Endothelial cell of umbilical vein (primary cell): ENCODE results near the gene MAGIX. TPM values are rescaled to one million over a fixed set of nuclear protein-coding genes. Genes with fewer than 3 reads are reported as not detected.

ENCODE experiments used
- BruUV-seq: library from RNA; stranded (reverse); fragments of 400-500 nt; replicated peaks from 2 replicates; lab custom pipeline; 2021; lab: Mats Ljungman, UMichigan
- CTCF ChIA-PET: fragments of 300-600, 350-600 bp; sonication (Branson Sonifier 250); formaldehyde crosslinking; loops from one replicate; lab custom pipeline; 2021; ENCODE audit warnings: antibody characterized with exemption, inconsistent platforms; lab: Charles Lee
- POLR2A ChIA-PET: fragments of 300-600, 350-600 bp; sonication (Branson Sonifier 250); formaldehyde crosslinking; loops from one replicate; lab custom pipeline; 2021; ENCODE audit warnings: antibody characterized with exemption, inconsistent platforms; lab: Charles Lee
- DNase-seq: peaks from one replicate; pipeline ENCODE4 v3.0.0-alpha.2; 2011; ENCODE audit warnings: low read depth, low spot score
- FAIRE-seq: peaks from 2 replicates; lab custom pipeline; 2011; peaks lifted over from hg19 to GRCh38; lab: Jason Lieb, UNC
- H2AFZ ChIP-seq: 2 replicates; pipeline ENCODE4 v1.6.0; 2012; ENCODE audit warnings: low read depth, low read length, control low read depth, inconsistent platforms
- H3K27ac ChIP-seq: 2 replicates; pipeline ENCODE4 v1.5.1; 2011; ENCODE audit warnings: low read depth, mild to moderate bottlenecking, control low read depth, low read length, moderate library complexity; ENCODE audit not compliant: insufficient read depth
- H3K27me3 ChIP-seq, 2 experiments: 2 replicates each; pipeline versions ENCODE4 v1.6.0 to v1.6.1; 2011; ENCODE audit warnings: low read length in 2 of 2, mixed read lengths in 1 of 2; ENCODE audit not compliant: control insufficient read depth in 2 of 2, insufficient read depth in 2 of 2
- H3K36me3 ChIP-seq, 2 experiments: 2 replicates in 1 of 2; 3 replicates in 1 of 2; pipeline ENCODE4 v1.5.1; 2011; ENCODE audit warnings: low read length in 2 of 2, mild to moderate bottlenecking in 1 of 2, moderate library complexity in 1 of 2; ENCODE audit not compliant: control insufficient read depth in 2 of 2, insufficient read depth in 2 of 2; ENCODE audit errors: extremely low read depth in 1 of 2
- H3K4me1 ChIP-seq: 3 replicates; pipeline ENCODE4 v1.5.1; 2011; ENCODE audit warnings: mild to moderate bottlenecking, low read length; ENCODE audit not compliant: control insufficient read depth, insufficient read depth; ENCODE audit errors: extremely low read depth
- H3K4me2 ChIP-seq: 2 replicates; pipeline ENCODE4 v1.6.1; 2011; ENCODE audit warnings: low read length, control low read depth, mixed read lengths; ENCODE audit not compliant: insufficient read depth
- H3K4me3 ChIP-seq, 3 experiments: fragments of 200-600 bp in 1 of 3; sonication (generic), shearing (Covaris generic) in 1 of 3; replicated peaks in 1 of 3; 2 replicates each; pipeline ENCODE4 v1.5.1; 2011 to 2016; ENCODE audit warnings: control low read depth in 3 of 3, low read length in 3 of 3, mild to moderate bottlenecking in 2 of 3, inconsistent platforms in 1 of 3, low read depth in 1 of 3, moderate library complexity in 1 of 3; ENCODE audit not compliant: insufficient read depth in 1 of 3
- H3K79me2 ChIP-seq: 2 replicates; pipeline ENCODE4 v1.6.0; 2012; ENCODE audit warnings: low read length, inconsistent platforms; ENCODE audit not compliant: control insufficient read depth, insufficient read depth
- H3K9ac ChIP-seq: replicated peaks from 2 replicates; pipeline ENCODE3; 2011; ENCODE audit warnings: low read length, control low read depth; ENCODE audit not compliant: insufficient read depth; ENCODE audit errors: extremely low read depth
- H3K9me1 ChIP-seq: replicated peaks from 3 replicates; pipeline ENCODE4 v1.6.0; 2011; ENCODE audit warnings: mild to moderate bottlenecking, low read length; ENCODE audit not compliant: control insufficient read depth, insufficient read depth; ENCODE audit errors: extremely low read depth
- H3K9me3 ChIP-seq: replicated peaks from 2 replicates; pipeline ENCODE4 v1.5.1; 2012; ENCODE audit warnings: low read length, inconsistent platforms; ENCODE audit not compliant: control insufficient read depth, insufficient read depth
- H4K20me1 ChIP-seq: replicated peaks from 2 replicates; pipeline ENCODE3; 2011; ENCODE audit warnings: mild to moderate bottlenecking, low read length; ENCODE audit not compliant: control insufficient read depth, insufficient read depth; ENCODE audit errors: extremely low read depth
- EZH2 ChIP-seq: IDR thresholded peaks from 2 replicates; pipeline ENCODE4 v1.6.1; 2012; ENCODE audit warnings: borderline replicate concordance, low read depth, mild to moderate bottlenecking, moderate library complexity, low read length, inconsistent platforms; ENCODE audit not compliant: severe bottlenecking
- FOS ChIP-seq: IDR thresholded peaks from 2 replicates; pipeline ENCODE4 v1.6.1; 2011; ENCODE audit warnings: mild to moderate bottlenecking, low read length, moderate library complexity, borderline replicate concordance; ENCODE audit not compliant: insufficient read depth
- GATA2 ChIP-seq: IDR thresholded peaks from 2 replicates; pipeline ENCODE4 v1.7.0; 2011; ENCODE audit warnings: low read depth, mild to moderate bottlenecking, moderate library complexity, mixed read lengths, low read length; ENCODE audit not compliant: insufficient read length, insufficient read depth
- JUN ChIP-seq: IDR thresholded peaks from 2 replicates; pipeline ENCODE4 v1.6.1; 2011; ENCODE audit warnings: borderline replicate concordance, low read depth; ENCODE audit not compliant: insufficient read length, insufficient read depth
- MYC ChIP-seq: IDR thresholded peaks from one replicate; pipeline ENCODE4 v1.6.1; 2011; ENCODE audit warnings: mild to moderate bottlenecking, low read depth, low read length
- POLR2A ChIP-seq: IDR thresholded peaks from 2 replicates; pipeline ENCODE4 v1.6.1; 2012; ENCODE audit warnings: low read depth, mild to moderate bottlenecking, control low read depth, low read length
- POLR2AphosphoS5 ChIP-seq: IDR thresholded peaks from 2 replicates; pipeline ENCODE4 v1.6.1; 2012; ENCODE audit warnings: low read depth, mild to moderate bottlenecking, control low read depth, low read length, moderate library complexity; ENCODE audit not compliant: insufficient read depth
- dilution Hi-C: fragments of 300-500 bp; cut with MboI; formaldehyde crosslinking; loops from one replicate; pipeline ENCODE4 v1.15.0; 2019; ENCODE audit warnings: low sequenced_read_pairs; ENCODE audit not compliant: extremely low pct_ligation_motif_present
- intact Hi-C: fragments of 100-400 bp; cut with micrococcal nuclease; formaldehyde crosslinking; loops from one replicate; pipeline ENCODE4 v1.10.0; 2022
- polyA plus RNA-seq, 4 experiments: library from polyadenylated mRNA; depleted of rRNA in 3 of 4; stranded (reverse) in 3 of 4; unstranded in 1 of 4; fragments of >200 nt; gene quantifications; 2 replicates each; pipeline versions ENCODE4 v1.2.1 to v1.2.3, GENCODE V29; 2011 to 2012; ENCODE audit warnings: missing spikeins in 1 of 4
- total RNA-seq: library from RNA; stranded (reverse); gene quantifications from 2 replicates; pipeline ENCODE4 v1.2.3, GENCODE V29; 2021
- TF ChIP-seq, protein P1 (sequence below): IDR thresholded peaks from 2 replicates; pipeline ENCODE4 v1.6.1; 2011; ENCODE audit not compliant: insufficient read depth, insufficient read length
- TF ChIP-seq, protein P2 (sequence below), 2 donors: IDR thresholded peaks; 1 replicate in 1 of 2; 2 replicates in 1 of 2; pipeline ENCODE4 v1.5.1; 2011; ENCODE audit warnings: low read length in 2 of 2, mild to moderate bottlenecking in 2 of 2, moderate library complexity in 2 of 2, control low read depth in 1 of 2, inconsistent platforms in 1 of 2, low read depth in 1 of 2; ENCODE audit not compliant: insufficient read depth in 1 of 2; ENCODE audit errors: extremely low read depth in 1 of 2

The MAGIX gene
- total and polyA plus RNA-seq, 2 donors (not counting 3 experiments of a cell fraction or from before 2014, with no cell fraction given): 0.77 to 0.88 TPM

DNA sequence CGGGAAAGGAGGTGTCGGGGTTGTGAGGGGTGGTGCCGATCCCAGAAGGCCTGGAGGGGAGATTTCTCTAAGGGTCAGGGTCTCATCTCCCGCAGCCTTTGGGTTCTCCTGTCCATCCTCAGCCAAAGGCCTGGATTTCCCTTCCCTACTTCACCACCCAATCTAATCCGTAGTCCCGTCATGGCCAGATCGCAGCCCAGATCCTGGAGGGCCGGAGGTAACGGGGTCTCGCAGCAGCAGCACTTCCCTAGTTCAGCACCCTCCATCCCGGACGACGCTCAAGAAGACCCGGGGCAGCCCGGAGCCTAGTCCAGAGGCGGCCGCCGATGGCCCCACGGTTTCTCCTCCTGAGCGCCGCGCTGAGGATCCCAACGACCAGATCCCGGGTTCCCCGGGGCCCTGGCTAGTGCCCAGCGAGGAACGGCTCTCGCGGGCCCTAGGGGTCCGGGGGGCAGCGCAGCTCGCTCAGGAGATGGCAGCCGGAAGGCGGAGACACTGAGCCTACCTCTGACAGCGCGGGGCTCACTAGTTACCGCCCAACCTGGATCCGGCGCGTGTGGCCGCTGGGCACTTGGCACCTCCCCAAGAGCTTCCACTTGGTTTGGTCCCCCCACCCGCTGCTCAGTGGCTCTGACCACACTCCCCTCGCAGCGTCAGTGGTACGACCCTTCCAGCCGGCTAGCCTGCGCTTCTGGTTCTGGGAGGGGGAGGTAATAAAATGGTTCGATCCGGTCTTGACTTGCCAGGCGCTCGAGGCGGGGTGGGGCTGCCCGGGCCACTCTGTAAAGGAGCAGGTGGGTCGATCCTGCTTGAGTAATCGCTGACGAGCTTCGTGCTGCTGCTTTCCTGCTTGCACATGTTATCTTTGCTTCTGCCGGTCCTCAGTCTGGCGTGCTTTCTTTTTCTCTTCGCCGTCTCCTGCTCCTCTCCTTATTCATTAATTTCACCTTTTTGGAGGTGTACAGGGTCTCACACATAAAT is 3.6 kb downstream of the MAGIX start:
- no peaks in the 10 kb centered on the region for H3K36me3 ChIP-seq
- peak overlapping the region; percentile 89 for H3K27ac ChIP-seq
- TF ChIP-seq MYC: no peak
- TF ChIP-seq GATA2: no peak
- TF ChIP-seq JUN: no peak
- TF ChIP-seq, protein P1, sequence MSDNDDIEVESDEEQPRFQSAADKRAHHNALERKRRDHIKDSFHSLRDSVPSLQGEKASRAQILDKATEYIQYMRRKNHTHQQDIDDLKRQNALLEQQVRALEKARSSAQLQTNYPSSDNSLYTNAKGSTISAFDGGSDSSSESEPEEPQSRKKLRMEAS: no peak
- no peak for TF ChIP-seq POLR2A
- TF ChIP-seq, protein P2, sequence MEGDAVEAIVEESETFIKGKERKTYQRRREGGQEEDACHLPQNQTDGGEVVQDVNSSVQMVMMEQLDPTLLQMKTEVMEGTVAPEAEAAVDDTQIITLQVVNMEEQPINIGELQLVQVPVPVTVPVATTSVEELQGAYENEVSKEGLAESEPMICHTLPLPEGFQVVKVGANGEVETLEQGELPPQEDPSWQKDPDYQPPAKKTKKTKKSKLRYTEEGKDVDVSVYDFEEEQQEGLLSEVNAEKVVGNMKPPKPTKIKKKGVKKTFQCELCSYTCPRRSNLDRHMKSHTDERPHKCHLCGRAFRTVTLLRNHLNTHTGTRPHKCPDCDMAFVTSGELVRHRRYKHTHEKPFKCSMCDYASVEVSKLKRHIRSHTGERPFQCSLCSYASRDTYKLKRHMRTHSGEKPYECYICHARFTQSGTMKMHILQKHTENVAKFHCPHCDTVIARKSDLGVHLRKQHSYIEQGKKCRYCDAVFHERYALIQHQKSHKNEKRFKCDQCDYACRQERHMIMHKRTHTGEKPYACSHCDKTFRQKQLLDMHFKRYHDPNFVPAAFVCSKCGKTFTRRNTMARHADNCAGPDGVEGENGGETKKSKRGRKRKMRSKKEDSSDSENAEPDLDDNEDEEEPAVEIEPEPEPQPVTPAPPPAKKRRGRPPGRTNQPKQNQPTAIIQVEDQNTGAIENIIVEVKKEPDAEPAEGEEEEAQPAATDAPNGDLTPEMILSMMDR (IDR thresholded peaks at IDR 0.05; ENCODE audit: extremely low read depth in 1 of 2, insufficient read depth in 1 of 2, low read depth in 1 of 2, low read length in 2 of 2): peak in 1 of 2 donors; percentile 18
- peak; percentile 57 for TF ChIP-seq POLR2AphosphoS5
- TF ChIP-seq FOS: no peak
- no peak for TF ChIP-seq EZH2
- ChIA-PET POLR2A (interaction anchor here (1.9 kb wide), 1 partner anchor 25 kb away, joined by 7 read pairs; no protein-coding TSS in a partner anchor), CTCF (interaction anchor here (1.0 to 3.6 kb wide), 3 partner anchors 10 to 18 kb away, joined by 3 to 16 read pairs (median 5); no protein-coding TSS in a partner anchor)
- FAIRE-seq (no peak), DNase-seq (peak; percentile 66)
- dilution Hi-C loops (no loop called here), intact Hi-C loops (loop anchor here (2.0 kb wide), 1 partner anchor 87 kb away; the partner anchor contains the start of gene WDR45)
- peaks cover 21% of the 10 kb centered on the region for H3K4me1 ChIP-seq
- no peaks in the 10 kb centered on the region for H3K27me3 ChIP-seq
- peak overlapping the region; percentile 72 for H3K9ac ChIP-seq
- H3K79me2 ChIP-seq: no peaks in the 10 kb centered on the region
- peak overlapping the region; percentile 54 for H2AFZ ChIP-seq
- peak overlapping the region; percentile 43 for H3K4me2 ChIP-seq
- H4K20me1 ChIP-seq: no peaks in the 10 kb centered on the region
- no TSS peak for BruUV-seq
- no peaks in the 10 kb centered on the region for H3K9me1 ChIP-seq
- H3K4me3 ChIP-seq: peak overlapping the region in 2 of 3 experiments; percentile 29 to 40
- no peaks in the 10 kb centered on the region for H3K9me3 ChIP-seq
